B cell (primary cell): ENCODE measurements around the gene WDFY2. TPM values are rescaled to one million over a fixed set of nuclear protein-coding genes. Genes with fewer than 3 reads are reported as not detected.

ENCODE experiments used
- ATAC-seq: fragments of 200-7000 bp; cut with Tn5 transposase; one replicate; pipeline ENCODE4 v1.10.0; 2021; ENCODE audit warnings: low read depth, mild to moderate bottlenecking, moderate number of reproducible peaks, moderate library complexity
- CTCF ChIA-PET: fragments of 350-600 bp; sonication (Branson Sonifier 250); formaldehyde crosslinking; loops from one replicate; lab custom pipeline; 2021; ENCODE audit warnings: antibody characterized with exemption, inconsistent platforms; lab: Charles Lee
- POLR2A ChIA-PET: fragments of 350-600 bp; sonication (Branson Sonifier 250); formaldehyde crosslinking; loops from one replicate; lab custom pipeline; 2021; ENCODE audit warnings: antibody characterized with exemption; lab: Charles Lee
- DNase-seq: peaks from one replicate; pipeline ENCODE4 v3.0.0; 2013
- H2AFZ ChIP-seq: 2 replicates; pipeline ENCODE4 v1.6.1; 2012; ENCODE audit warnings: mild to moderate bottlenecking, low read depth, low read length; ENCODE audit not compliant: insufficient read depth, poor library complexity, severe bottlenecking
- H3K27ac ChIP-seq, 2 donors: 1 replicate in 1 of 2; 2 replicates in 1 of 2; pipeline ENCODE4 v1.5.1; 2012 to 2013; ENCODE audit warnings: low read length in 2 of 2, mild to moderate bottlenecking in 2 of 2, moderate library complexity in 1 of 2
- H3K27me3 ChIP-seq, 4 experiments: fragments of 200-600 bp in 1 of 4; sonication (generic) in 1 of 4; replicated peaks in 1 of 4; 1 replicate in 2 of 4; 2 replicates in 2 of 4; pipeline versions ENCODE4 v1.6.1 to v1.7.0; 2013 to 2016; ENCODE audit warnings: low read length in 3 of 4, mild to moderate bottlenecking in 2 of 4, mixed read lengths in 1 of 4, moderate library complexity in 1 of 4; ENCODE audit not compliant: insufficient read depth in 4 of 4, control insufficient read depth in 3 of 4; ENCODE audit errors: control extremely low read depth in 1 of 4
- H3K36me3 ChIP-seq, 2 experiments: replicated peaks in 1 of 2; 1 replicate in 1 of 2; 2 replicates in 1 of 2; pipeline versions ENCODE4 v1.6.1 to v1.7.1; 2013; ENCODE audit warnings: low read length in 1 of 2; ENCODE audit not compliant: insufficient read depth in 2 of 2, control insufficient read depth in 1 of 2; ENCODE audit errors: control extremely low read depth in 1 of 2, extremely low read depth in 1 of 2
- H3K4me1 ChIP-seq, 2 donors: fragments of 200-600 bp in 1 of 2; sonication (generic) in 1 of 2; 1 replicate in 1 of 2; 2 replicates in 1 of 2; pipeline versions ENCODE4 v1.5.1 to v1.6.1; 2013 to 2017; ENCODE audit warnings: low read length in 2 of 2; ENCODE audit not compliant: control insufficient read depth in 2 of 2, insufficient read depth in 2 of 2
- H3K4me2 ChIP-seq: replicated peaks from 2 replicates; pipeline ENCODE3; 2012; ENCODE audit warnings: mild to moderate bottlenecking, low read depth, low read length; ENCODE audit not compliant: poor library complexity, severe bottlenecking
- H3K4me3 ChIP-seq, 5 experiments: fragments of 200-600 bp in 1 of 5; sonication (generic) in 1 of 5; 1 replicate in 3 of 5; 2 replicates in 2 of 5; pipeline versions ENCODE4 v1.5.1 to v1.7.0; 2011 to 2016; ENCODE audit warnings: low read length in 4 of 5, mild to moderate bottlenecking in 4 of 5, low read depth in 2 of 5, control low read depth in 1 of 5, moderate library complexity in 1 of 5; ENCODE audit not compliant: insufficient read depth in 1 of 5; ENCODE audit errors: control extremely low read depth in 1 of 5, extremely low read depth in 1 of 5
- H3K79me2 ChIP-seq: fragments of 200-600 bp; sonication (generic); one replicate; pipeline ENCODE4 v1.6.0; 2016; ENCODE audit warnings: low read length; ENCODE audit not compliant: control insufficient read depth, insufficient read depth
- H3K9ac ChIP-seq: fragments of 200-600 bp; sonication (generic); 2 replicates; pipeline ENCODE4 v1.6.1; 2017; ENCODE audit warnings: mild to moderate bottlenecking, low read length, moderate library complexity
- H3K9me3 ChIP-seq, 3 donors: one replicate each; pipeline versions ENCODE4 v1.6.1 to v1.7.1; 2013; ENCODE audit warnings: low read length in 2 of 3; ENCODE audit not compliant: control insufficient read depth in 2 of 3, insufficient read depth in 1 of 3; ENCODE audit errors: control extremely low read depth in 1 of 3
- H4K20me1 ChIP-seq: 2 replicates; pipeline ENCODE4 v1.6.0; 2012; ENCODE audit warnings: mild to moderate bottlenecking, low read length; ENCODE audit not compliant: insufficient read depth, control insufficient read depth, poor library complexity, severe bottlenecking
- H3K27ac Mint-ChIP-seq: one replicate; pipeline ENCODE4 v1.8.0; 2021; ENCODE audit warnings: mixed read lengths
- H3K27me3 Mint-ChIP-seq: one replicate; pipeline ENCODE4 v1.8.0; 2021; ENCODE audit warnings: mixed read lengths
- H3K4me1 Mint-ChIP-seq: one replicate; pipeline ENCODE4 v1.8.0; 2021; ENCODE audit warnings: mixed read lengths
- H3K4me3 Mint-ChIP-seq: one replicate; pipeline ENCODE4 v1.8.0; 2021; ENCODE audit warnings: mixed read lengths
- H3K9me3 Mint-ChIP-seq: one replicate; pipeline ENCODE4 v1.8.0; 2022; ENCODE audit warnings: mixed read lengths; ENCODE audit not compliant: insufficient read depth
- EZH2 ChIP-seq: IDR thresholded peaks from 2 replicates; pipeline ENCODE4 v1.6.1; 2012; ENCODE audit warnings: borderline replicate concordance, low read depth, mild to moderate bottlenecking, moderate library complexity, low read length; ENCODE audit not compliant: insufficient read depth, poor library complexity, severe bottlenecking
- WGBS: methylation state at CpG from one replicate; pipeline ENCODE4 v1.1.5; 2013; ENCODE audit warnings: missing lambda C conversion rate; ENCODE audit not compliant: insufficient coverage; 5-methylcytosine and 5-hydroxymethylcytosine counted together
- intact Hi-C: fragments of 100-400 bp; cut with micrococcal nuclease; formaldehyde crosslinking; loops from one replicate; pipeline ENCODE4 v1.10.0; 2022
- polyA plus RNA-seq: library from polyadenylated mRNA; depleted of rRNA; stranded (reverse); fragments of >200 nt; gene quantifications from 2 replicates; pipeline ENCODE4 v1.2.3, GENCODE V29; 2012
- total RNA-seq, 2 donors: library from RNA; stranded (reverse); fragments of 120-200 nt in 1 of 2; gene quantifications; 1 replicate in 1 of 2; 2 replicates in 1 of 2; pipeline versions ENCODE4 v1.2.3 to v1.2.4, GENCODE V29; 2013 to 2022
- TF ChIP-seq, protein P1 (sequence below): fragments of 200-600 bp; IDR thresholded peaks from one replicate; pipeline ENCODE4 v1.8.0; 2022; ENCODE audit warnings: antibody characterized with exemption, mild to moderate bottlenecking

Gene WDFY2
- total and polyA plus RNA-seq, 2 donors (not counting 1 experiment from before 2014, with no cell fraction given): 12.4 to 47.7 TPM

DNA sequence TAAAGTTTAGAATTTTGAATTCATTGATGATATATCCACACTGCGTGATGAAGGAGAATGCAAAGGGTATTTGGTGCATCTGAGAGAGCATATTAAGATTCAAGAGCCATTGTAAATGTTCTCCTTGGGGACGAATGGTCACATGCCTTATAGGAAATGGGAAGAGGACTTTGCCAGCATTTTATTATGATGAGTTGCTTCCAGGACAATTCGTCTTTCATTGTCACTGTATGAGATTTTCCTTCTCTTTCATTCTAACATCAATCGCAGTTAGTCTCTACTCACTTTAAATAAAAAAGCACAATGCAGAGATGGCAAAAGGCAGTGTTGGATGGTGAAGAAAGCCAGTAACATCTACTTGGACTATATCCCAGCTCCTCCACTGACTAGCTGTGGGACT lies 21.4 kb downstream of the WDFY2 start:
- WGBS: 100% methylated on average over 2 of the region's 4 CpGs
- ChIA-PET CTCF (interaction anchor here (1.7 kb wide), 1 partner anchor 8 kb away, joined by 5 read pairs; no protein-coding TSS in a partner anchor), POLR2A (no interaction called here)

DNA sequence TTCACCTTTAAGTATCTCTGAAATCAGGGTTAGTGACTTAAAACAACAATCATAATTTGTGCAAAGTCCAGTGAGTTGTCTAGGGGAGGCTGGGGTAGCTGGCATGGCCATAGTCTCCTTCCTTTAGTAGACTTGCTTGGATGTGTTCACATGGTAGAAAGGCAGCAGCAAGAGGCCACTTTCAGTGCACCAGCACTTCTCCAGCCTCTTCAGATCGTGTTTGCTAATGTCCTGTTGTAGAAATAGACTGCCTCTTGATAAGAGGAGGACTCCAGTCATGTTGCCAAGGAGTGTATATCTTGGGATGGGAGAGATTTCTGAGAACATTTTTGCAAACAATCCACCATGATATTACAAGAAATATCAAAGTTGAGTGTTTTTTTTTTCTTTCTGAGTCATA lies 22.9 kb downstream of the WDFY2 start:
- Histone ChIP-seq H3K9ac (no peak overlapping the region), H3K27ac (no peak overlapping the region), H4K20me1 (peaks cover 6% of the 10 kb centered on the region), H3K27me3 (no peaks in the 10 kb centered on the region), H2AFZ (no peak overlapping the region), H3K4me1 (peaks cover 43 to 46% of the 10 kb centered on the region in 2 donors), H3K79me2 (peaks cover 78% of the 10 kb centered on the region), H3K9me3 (peaks cover 0 to 2% (median 0%) of the 10 kb centered on the region in 3 donors), H3K4me2 (no peak overlapping the region), H3K36me3 (peaks cover 0 to 1% of the 10 kb centered on the region in 2 experiments), H3K4me3 (no peak overlapping the region)
- no peak for DNase-seq
- intact Hi-C loops: no loop called here
- TF ChIP-seq, protein P1, sequence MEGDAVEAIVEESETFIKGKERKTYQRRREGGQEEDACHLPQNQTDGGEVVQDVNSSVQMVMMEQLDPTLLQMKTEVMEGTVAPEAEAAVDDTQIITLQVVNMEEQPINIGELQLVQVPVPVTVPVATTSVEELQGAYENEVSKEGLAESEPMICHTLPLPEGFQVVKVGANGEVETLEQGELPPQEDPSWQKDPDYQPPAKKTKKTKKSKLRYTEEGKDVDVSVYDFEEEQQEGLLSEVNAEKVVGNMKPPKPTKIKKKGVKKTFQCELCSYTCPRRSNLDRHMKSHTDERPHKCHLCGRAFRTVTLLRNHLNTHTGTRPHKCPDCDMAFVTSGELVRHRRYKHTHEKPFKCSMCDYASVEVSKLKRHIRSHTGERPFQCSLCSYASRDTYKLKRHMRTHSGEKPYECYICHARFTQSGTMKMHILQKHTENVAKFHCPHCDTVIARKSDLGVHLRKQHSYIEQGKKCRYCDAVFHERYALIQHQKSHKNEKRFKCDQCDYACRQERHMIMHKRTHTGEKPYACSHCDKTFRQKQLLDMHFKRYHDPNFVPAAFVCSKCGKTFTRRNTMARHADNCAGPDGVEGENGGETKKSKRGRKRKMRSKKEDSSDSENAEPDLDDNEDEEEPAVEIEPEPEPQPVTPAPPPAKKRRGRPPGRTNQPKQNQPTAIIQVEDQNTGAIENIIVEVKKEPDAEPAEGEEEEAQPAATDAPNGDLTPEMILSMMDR: no peak
- TF ChIP-seq EZH2: no peak
- 100% methylated on average over 1 of the region's 1 CpG for WGBS
- Mint-ChIP-seq H3K4me3 (peak overlapping the region; percentile 12), H3K9me3 (no peaks in the 10 kb centered on the region), H3K27ac (peak overlapping the region; percentile 33), H3K27me3 (no peaks in the 10 kb centered on the region), H3K4me1 (peaks cover 63% of the 10 kb centered on the region)
- ChIA-PET CTCF (no interaction called here), POLR2A (no interaction called here)
- ATAC-seq: no peak

More for the DNA sequence above, 21.4 kb downstream of the WDFY2 start:
- Mint-ChIP-seq H3K4me1 (peaks cover 63% of the 10 kb centered on the region), H3K4me3 (no peak overlapping the region), H3K27me3 (no peaks in the 10 kb centered on the region), H3K9me3 (no peaks in the 10 kb centered on the region), H3K27ac (no peak overlapping the region)
- peaks cover 7% of the 10 kb centered on the region for H4K20me1 ChIP-seq
- no peak overlapping the region for H3K27ac ChIP-seq
- peaks cover 79% of the 10 kb centered on the region for H3K79me2 ChIP-seq
- H3K4me1 ChIP-seq: peaks cover 42 to 44% of the 10 kb centered on the region in 2 donors
- no peak overlapping the region for H3K9ac ChIP-seq
- H2AFZ ChIP-seq: no peak overlapping the region
- H3K4me2 ChIP-seq: no peak overlapping the region
- no peaks in the 10 kb centered on the region for H3K27me3 ChIP-seq
- DNase-seq (no peak), ATAC-seq (no peak)
- TF ChIP-seq, protein P1: no peak
- TF ChIP-seq EZH2: no peak
- H3K36me3 ChIP-seq: peaks cover 0 to 1% of the 10 kb centered on the region in 2 experiments
- intact Hi-C loops: no loop called here
- H3K9me3 ChIP-seq: peaks cover 0 to 2% (median 0%) of the 10 kb centered on the region in 3 donors
- no peak overlapping the region for H3K4me3 ChIP-seq
